ENCODE data around the gene SLC13A4.
A peak's percentile ranks its signal among the peaks of the same experiment; 100 is the strongest.

SLC13A4 gene

GRCh38 chr7:135710417-135711138, 17.4 kb downstream of the SLC13A4 start:
- no peak overlapping the region for H3K27ac ChIP-seq
- TF ChIP-seq CTCF (conservative IDR thresholded peaks at IDR 0.05): peak; percentile 68

DNA sequence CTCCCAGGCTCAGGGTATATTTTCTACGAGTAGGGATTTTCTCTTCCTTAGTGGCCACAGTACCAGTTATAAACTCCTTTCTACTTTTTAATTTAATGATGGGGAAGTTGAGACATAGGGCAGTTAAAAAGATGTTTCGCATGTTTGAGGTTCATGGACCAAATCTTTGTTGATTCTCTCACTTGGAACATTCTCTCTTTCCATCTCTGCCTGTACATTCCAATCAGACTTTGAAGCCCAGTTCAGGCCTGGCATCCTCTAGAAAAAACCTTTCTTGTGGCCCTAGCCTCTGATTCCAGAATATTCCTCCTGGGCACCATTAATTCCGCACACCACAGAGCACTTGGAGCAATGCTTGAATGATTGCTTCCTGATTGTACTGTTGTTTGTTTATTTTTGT, 18.5 kb downstream of the SLC13A4 start:
- no peak for TF ChIP-seq CTCF (conservative IDR thresholded peaks at IDR 0.05)
- H3K27ac ChIP-seq: no peak overlapping the region

GRCh38 chr7:135708041-135708440, 19.9 kb downstream of the SLC13A4 start:
- no peak overlapping the region for H3K27ac ChIP-seq
- TF ChIP-seq CTCF (conservative IDR thresholded peaks at IDR 0.05): no peak

DNA sequence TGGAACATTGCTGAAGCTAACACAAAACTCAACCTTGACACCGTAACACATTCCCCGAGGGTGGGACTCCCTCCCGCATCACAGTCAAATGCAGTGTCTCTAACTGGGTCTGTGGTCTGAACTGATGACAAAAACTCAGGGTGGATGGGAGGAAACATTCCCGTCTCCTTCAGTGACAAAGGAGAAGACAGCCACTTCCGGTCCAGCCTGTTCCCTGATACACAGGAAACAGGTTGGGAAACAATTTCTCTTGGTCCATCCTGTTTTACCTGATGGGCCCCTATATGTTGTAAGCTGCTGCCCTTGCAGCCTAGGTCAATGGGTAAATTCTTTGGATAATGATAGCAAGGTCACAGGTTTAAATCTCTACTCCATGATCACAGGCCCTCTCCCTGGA, 20.4 kb downstream of the SLC13A4 start:
- TF ChIP-seq CTCF (conservative IDR thresholded peaks at IDR 0.05): no peak
- no peak overlapping the region for H3K27ac ChIP-seq

GRCh38 chr7:135706858-135707569, 21.0 kb downstream of the SLC13A4 start:
- TF ChIP-seq CTCF (conservative IDR thresholded peaks at IDR 0.05): no peak
- no peak overlapping the region for H3K27ac ChIP-seq

- no peak for TF ChIP-seq CTCF (conservative IDR thresholded peaks at IDR 0.05)
- H3K27ac ChIP-seq: no peak overlapping the region
These were observed 21.8 kb downstream of the SLC13A4 start for GRCh38 chr7:135706038-135706742.

DNA sequence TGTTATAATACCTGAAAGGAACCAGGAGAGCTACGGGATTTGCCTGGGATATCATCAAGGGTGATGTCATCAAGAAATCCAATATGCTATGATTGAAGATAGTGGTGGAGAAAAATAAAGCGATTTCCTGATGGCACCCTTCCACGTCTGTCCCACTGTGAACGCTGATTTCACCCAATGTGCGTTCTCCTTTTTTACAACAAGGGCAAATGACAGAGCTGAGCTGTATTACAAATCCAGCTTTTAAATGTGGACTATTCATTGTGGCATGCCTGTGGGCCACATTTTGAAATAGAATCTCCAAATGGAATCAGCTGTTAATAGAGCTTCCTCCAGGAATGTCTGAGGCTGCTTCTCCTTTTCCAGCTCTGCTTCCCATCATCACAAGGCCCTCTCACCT, 23.3 kb downstream of the SLC13A4 start:
- no peak for TF ChIP-seq CTCF (conservative IDR thresholded peaks at IDR 0.05)
- no peak overlapping the region for H3K27ac ChIP-seq

Measured in VCaP (cell line).